T-helper 22 cell (primary cell): ENCODE data around the gene FCMR.

Experiments used
- DNase-seq: peaks from one replicate; pipeline ENCODE4 v3.0.0-alpha.2; 2020; ENCODE audit warnings: low read depth

Gene FCMR

GRCh38 chr1:206921772-206922265, at the start of gene FCMR:
Gene FCMR, minus strand, starts transcription at chr1:206921941. Its CDS starts 87 bp downstream, at chr1:206921854.
- peak; percentile 40 for DNase-seq

DNA sequence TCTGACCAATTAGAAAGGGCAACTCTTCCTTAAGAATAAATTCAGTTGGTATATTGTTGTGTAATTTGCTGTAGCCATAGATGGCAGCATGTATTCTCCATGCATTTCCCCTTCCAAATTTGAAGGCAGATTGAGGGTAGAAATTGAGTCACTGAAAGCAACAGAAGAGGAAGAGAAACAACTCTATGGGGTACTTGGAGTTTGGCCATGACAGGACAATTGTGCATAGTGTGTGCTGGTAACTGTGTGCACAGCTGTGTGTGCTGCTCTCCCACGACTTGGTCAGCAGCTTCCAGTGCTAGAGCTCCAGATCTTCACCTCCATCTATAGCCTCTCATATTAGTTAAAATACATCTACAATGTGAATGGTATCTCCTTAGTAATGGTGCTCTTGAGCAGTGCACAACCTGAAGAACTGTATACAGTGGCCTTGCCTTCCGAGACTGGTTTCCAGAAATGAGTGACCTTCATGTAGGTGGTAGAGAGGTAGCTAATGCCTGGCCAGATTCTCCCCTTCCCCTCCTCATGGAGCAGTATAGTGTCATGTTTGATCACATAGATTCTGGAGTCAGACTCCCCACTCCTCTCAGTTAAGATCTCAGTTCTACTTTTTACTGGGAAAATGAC, 49.4 kb upstream of the FCMR start:
- DNase-seq: no peak

DNA sequence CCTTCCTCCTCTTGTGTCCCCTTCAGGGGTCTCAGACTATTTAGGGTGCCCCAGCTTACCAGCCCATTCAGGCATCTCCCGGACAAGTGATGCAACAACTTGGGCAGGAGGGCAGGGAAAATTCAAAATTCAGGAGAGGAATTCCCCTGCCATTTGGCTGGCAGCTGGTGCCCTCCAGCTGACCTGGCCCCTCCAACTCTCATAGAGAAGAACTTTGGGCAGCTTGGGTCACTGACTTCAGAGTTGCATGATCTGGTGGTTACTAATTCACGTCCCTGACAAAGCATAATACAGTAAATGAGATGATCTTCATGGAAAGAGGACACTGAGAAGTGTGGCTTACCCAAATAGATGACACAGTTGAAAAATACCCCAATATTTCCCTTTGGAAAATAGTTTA, 48.7 kb upstream of the FCMR start, which contains the start of gene FCAMR:
TSS of gene FCAMR (minus strand) at position 15 of the 400 bp plus-strand sequence. CDS start 335 bp downstream, outside the sequence.
- DNase-seq: no peak

DNA sequence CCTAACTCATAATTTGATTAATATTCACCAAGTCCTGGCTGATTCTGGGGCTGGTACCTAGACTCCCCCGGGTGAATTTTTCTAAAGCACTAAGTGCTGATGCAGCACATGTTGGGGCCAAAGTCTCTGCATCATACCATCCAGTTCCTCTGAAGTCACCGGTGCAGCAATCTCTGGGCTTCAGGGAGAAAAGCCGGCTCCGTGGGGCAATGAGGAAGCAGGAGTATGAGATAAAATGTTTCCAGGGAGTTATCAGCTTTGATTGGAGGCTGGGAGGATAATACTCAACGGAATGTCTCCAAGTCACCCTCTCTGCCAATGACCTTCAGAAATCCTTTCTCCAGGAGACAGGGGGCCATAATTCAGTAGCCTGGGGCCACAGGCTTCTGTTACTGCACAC, 47.3 kb upstream of the FCMR start:
- no peak for DNase-seq

GRCh38 chr1:206967096-206967849, 45.5 kb upstream of the FCMR start:
- DNase-seq: no peak

- no peak for DNase-seq
Observed at GRCh38 chr1:206965781-206966180, 44.0 kb upstream of the FCMR start.

- DNase-seq: no peak
Observed at GRCh38 chr1:206963740-206964139, 42.0 kb upstream of the FCMR start.

DNA sequence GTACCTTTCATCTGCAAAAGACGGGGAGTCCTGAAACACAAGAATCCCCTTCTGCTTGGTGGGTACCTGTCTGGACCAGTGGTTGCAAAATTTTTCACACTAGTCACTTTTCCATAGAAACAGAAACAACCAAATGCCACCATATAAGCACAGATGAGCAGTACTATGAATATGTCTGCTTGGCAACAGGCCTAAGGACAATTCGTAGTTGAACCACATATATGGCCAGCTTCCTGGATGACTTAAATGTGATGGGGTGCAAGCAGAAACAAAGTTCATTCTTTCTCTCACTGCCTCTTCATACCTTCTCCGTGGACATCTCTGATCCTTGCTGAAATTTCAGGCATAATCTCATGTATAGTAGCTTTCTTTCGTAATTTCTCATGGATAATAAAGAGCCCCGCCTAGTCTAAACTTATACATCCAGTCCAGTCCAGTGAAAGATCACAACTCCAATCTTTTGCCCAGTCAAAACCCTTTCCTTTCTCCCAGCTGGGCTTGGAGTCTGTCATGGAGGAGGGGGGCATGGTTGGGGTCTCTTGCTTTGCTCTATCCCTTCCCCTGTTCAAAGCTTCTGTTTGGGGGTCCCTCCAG, 41.5 kb upstream of the FCMR start:
- no peak for DNase-seq

- DNase-seq: no peak
Observed at GRCh38 chr1:206962272-206962671, 40.5 kb upstream of the FCMR start.

DNA sequence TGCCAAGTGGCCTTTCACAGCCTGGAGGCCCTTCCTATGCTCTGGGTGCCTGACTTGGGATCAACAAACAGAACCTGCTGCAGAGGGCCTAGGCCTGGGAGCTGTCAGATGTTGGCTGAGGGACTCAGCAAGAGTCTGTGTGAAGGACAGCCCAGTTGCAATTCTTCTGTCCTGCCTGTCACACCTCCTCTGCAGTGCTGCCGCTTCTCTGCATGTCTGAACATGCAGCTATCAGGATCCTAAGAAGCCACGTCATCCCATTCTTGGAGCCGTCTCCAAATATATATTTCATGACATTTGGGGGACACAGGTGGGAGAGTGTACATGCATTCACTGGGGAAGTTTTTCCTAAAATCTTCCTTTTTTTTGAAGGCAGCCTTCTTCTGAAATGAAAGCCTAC, 39.9 kb upstream of the FCMR start:
- no peak for DNase-seq

DNA sequence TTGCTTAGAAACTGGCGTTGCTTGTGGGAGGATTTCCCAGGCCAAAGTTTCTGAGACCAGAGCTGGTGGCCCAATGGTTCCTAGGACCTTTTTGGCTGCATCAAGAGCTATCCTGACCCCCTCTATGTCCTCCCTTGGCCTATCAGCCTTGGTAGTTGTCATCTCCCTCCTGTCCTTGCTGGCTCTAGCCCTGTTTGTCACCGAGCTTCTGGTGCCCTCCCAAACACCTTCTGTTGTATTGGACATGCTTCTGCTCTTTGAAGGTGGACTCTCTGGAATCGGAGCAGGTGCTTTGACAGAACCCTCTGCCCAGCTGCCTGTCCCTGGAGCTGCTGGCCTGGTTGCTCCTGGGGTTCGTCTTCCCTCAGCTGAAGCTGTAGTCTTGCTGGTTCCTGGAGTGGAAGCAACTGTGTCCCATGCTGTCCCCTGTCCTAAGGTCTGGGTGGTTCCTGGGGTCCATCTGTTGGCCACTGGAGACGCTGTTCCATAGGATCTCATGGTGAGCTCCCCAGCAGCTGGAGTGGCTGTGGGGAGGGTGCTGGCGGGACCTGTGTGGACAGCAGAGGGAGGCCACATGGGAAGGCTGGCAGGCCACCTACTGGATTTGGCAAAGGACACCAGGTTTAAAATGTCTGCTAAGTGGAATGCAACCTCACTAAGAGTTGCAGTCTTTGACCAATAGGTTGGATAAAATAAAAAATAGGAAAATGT, 39.1 kb upstream of the FCMR start:
- no peak for DNase-seq

GRCh38 chr1:206958144-206958543, 36.4 kb upstream of the FCMR start:
- DNase-seq: no peak

DNA sequence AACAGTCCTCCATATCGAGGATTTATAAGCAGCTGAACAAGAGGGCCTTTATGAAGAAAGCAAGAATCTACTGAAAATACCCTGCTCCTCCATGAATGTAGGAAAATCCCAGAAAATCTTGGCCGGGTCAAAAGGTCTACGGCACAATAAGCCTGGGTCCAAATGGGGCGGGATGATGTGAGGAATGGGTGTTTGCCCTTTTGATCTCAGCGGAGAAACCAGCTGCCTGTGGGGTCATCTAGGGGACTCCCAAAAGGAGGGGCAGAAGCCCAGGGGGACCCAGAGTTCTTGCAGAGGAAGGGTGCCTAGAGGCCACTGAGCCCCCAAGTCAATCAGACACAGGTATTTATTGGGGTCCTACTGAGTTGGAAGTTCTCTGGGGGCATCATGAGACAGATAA, 35.9 kb upstream of the FCMR start:
- no peak for DNase-seq

- DNase-seq: no peak
Observed at GRCh38 chr1:206955476-206956451, 34.0 kb upstream of the FCMR start.

DNA sequence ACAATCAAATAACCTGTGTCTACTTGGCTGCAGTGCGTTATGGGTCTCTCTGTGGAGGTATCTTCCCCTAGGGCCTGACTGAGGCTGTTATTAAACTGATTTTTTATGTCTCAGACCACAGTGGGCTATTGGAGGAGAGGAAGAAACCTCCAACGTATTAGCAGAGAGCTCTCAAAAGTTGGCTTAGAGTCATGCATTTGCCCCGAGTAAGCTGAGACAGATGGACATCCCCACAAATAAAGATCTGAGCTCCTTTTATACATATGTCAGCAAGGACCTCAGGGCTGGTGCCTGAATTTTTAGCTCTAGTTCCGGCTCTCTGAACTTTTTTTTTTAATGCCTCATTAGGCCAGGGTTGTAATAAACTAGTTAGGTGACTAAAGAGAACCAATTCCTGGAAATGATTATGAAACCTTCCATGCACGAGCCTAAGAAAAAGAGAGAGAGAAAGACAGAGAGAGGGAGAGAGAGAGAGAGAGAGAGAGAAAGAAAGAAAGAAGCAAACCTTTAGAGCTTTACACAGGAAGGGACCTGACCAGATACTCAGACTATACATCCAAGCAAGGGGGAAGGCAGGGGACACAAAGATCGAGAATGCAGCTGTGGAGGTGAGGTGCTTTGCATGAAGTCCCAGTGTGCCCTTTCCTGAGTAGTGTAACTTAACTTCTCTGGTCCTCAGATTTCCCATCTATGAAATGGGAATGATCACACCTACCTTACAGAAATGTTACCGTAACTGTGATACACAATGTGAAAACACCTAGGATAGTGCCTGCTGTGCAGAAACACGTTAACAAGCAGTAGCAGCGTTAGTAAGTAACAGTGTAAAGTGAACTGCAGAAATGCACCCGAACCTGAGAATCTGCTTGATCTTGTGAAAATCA, 33.0 kb upstream of the FCMR start:
- DNase-seq: no peak

DNA sequence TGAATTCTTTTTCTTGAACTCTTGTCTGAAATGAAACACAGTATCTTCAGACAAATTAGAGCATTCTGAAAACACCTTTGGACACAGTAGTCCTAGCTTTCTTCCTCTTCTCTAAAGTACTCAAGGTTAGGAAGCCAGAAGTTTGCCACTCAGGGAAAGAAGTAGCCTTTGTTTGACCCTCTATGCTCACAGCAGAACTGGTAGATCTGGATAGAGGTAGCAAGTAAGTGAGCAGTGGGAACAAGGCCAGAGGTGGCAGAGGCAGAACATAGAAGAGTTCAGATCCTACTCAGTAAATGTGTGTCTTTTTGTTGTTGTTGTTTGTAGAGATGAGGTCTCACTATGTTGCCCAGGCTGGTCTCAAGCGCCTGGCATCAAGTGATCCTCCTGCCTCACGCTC, 31.9 kb upstream of the FCMR start:
- DNase-seq: no peak

DNA sequence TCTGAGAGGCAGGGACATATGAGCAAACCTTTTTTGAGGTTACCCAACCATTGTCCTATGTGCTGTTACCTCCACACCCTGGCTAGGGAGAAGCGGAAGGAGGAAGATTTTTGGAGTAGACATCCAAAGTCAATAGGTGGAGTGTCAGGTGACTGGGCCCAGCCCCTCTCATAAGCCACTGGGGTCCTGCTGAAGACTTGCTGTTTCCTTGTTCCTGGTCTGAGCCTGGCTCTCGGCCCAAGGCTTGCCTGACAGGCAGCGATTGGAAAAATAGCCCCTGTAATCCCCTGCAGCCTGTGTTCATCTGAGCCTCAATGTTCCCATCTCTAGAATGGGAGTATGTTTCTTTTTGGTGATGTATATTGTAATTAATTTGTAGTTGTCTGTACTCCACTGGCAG, 31.4 kb upstream of the FCMR start:
- DNase-seq: no peak

DNA sequence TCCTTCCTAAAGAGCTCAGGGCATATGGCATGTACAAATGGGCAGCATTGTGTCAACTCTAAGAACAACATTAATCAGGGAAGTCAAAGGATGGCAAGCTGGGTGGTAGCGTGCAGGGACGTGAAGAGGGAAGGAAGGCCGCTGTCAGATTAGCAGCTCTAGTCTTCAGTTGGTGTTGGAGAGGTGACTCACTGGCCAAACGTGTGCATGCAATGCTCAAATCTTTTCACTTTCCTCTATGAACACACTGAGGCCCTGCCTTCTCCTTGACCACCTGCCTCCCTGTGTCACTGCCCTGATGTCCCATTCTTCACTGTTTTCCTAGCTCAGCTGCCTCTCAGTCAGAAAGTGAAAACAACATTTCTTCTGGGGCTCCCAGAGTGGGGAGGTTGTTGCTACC, 30.4 kb upstream of the FCMR start:
- no peak for DNase-seq

DNA sequence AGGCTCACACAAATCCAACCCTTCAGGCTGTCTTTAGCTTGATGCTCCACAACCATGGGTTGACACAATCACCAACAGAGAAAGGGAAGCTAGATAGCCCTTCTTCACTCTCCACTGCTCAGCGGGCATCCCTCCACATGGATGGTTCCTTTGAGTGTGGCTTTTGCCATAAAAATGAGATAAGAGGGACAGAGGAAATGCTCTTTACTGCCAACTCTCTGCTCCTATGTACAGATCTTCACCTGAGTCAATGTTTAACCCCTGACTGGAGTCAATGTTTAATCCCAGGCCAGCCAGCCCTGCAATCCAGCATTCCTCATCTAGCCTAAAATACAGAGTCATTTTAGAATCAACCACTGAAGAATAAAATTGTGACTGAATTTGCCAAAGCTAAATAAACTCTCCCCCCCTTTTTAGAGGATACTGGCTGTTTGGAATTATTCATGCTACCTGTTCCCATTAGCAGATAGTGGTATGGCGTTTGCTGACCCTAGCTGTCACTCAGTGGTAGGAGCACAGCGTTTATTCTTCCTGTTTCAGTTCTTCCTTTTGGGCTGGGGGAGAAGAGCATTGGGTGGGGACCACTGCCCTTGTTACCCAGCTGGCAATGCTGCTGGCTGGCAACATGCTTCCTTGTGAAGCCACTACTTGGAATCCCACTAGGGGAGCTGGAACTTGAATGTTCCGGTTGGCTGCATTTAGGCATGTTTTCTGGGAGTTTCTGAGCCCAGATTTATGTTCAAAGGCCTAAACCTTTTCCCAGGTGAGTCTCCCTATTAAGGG, 29.8 kb upstream of the FCMR start:
- no peak for DNase-seq
